Stimulated activated CD4-positive, alpha-beta T cell treated with anti-CD3 and anti-CD28 coated beads, TNF-alpha, amount 100 ng/mL, for 4 hours (primary cell): ENCODE results near the gene ELFN2.

ENCODE experiments used
- DNase-seq, 3 experiments: peaks; one replicate each; pipeline ENCODE4 v3.0.0-alpha.2; 2020; ENCODE audit warnings: low read depth in 3 of 3

ELFN2 gene

GRCh38 chr22:37357446-37358075 is 69.7 kb downstream of the ELFN2 start:
- DNase-seq, result no peak

GRCh38 chr22:37356922-37357321 is 70.4 kb downstream of the ELFN2 start:
- DNase-seq, result no peak

- DNase-seq, result no peak
Measured at GRCh38 chr22:37355174-37355573, 72.1 kb downstream of the ELFN2 start.

GRCh38 chr22:37354670-37355069 is 72.6 kb downstream of the ELFN2 start:
- no peak for DNase-seq

GRCh38 chr22:37354261-37354660 is 73.0 kb downstream of the ELFN2 start:
- DNase-seq, result no peak

- DNase-seq, result no peak
Measured at GRCh38 chr22:37353839-37354238, 73.4 kb downstream of the ELFN2 start.

GRCh38 chr22:37352481-37352880 is 74.8 kb downstream of the ELFN2 start:
- DNase-seq, result no peak

GRCh38 chr22:37351232-37351631 is 76.0 kb downstream of the ELFN2 start:
- no peak for DNase-seq

GRCh38 chr22:37349043-37349814 is 78.0 kb downstream of the ELFN2 start:
- no peak for DNase-seq

GRCh38 chr22:37346505-37346895 is 80.8 kb downstream of the ELFN2 start:
- DNase-seq, result no peak

- DNase-seq, result no peak
Measured at GRCh38 chr22:37345863-37346504, 81.3 kb downstream of the ELFN2 start.

- DNase-seq, result no peak
Measured at GRCh38 chr22:37344735-37345449, 82.4 kb downstream of the ELFN2 start.

GRCh38 chr22:37343863-37344734 is 83.2 kb downstream of the ELFN2 start:
- no peak for DNase-seq

GRCh38 chr22:37343348-37343747 is 83.9 kb downstream of the ELFN2 start:
- no peak for DNase-seq

GRCh38 chr22:37342065-37342464 is 85.2 kb downstream of the ELFN2 start:
- DNase-seq, result no peak

- no peak for DNase-seq
Measured at GRCh38 chr22:37340331-37341262, 86.7 kb downstream of the ELFN2 start.

- DNase-seq, result no peak
Measured at GRCh38 chr22:37338539-37339246, 88.6 kb downstream of the ELFN2 start.

- DNase-seq, result no peak
Measured at GRCh38 chr22:37337204-37337943, 89.9 kb downstream of the ELFN2 start.

- no peak for DNase-seq
Measured at GRCh38 chr22:37336579-37336978, 90.7 kb downstream of the ELFN2 start.
